K562 (cell line): Measurements from ENCODE around the gene CNIH1. TPM values are rescaled to one million over a fixed set of nuclear protein-coding genes. Genes with fewer than 3 reads are reported as not detected.
"Not testable (repeated sequence)": the region's sequence is repeated elsewhere in the genome, so short reads cannot be mapped to it uniquely, and the experiment has no call there.

ENCODE experiments used
- ATAC-seq: fragments of 200-7000 bp; cut with Tn5 transposase; 3 replicates; pipeline ENCODE4 v1.9.1; 2020; ENCODE audit warnings: moderate library complexity
- BruUV-seq: library from RNA; stranded (reverse); fragments of 400-500 nt; replicated peaks from 2 replicates; lab custom pipeline; 2021; lab: Mats Ljungman, UMichigan
- CTCF ChIA-PET: fragments of 300-600 bp; formaldehyde crosslinking; extraction: SDS; loops from one replicate; lab custom pipeline; 2021; ENCODE audit warnings: low intra/inter-chr PET ratio; lab: Yijun Ruan, JAX
- POLR2A ChIA-PET: fragments of 300-600, 350-650 bp; sonication (Branson Sonifier 250); formaldehyde crosslinking; extraction: SDS; loops from one replicate; lab custom pipeline; 2021; ENCODE audit warnings: antibody characterized with exemption, inconsistent platforms; lab: Yijun Ruan, JAX
- DNase-seq, 4 experiments: peaks; one replicate each; pipeline versions ENCODE4 v3.0.0 to v3.0.0-alpha.2; 2011 to 2018; ENCODE audit warnings: low spot score in 3 of 4, mixed read lengths in 3 of 4; ENCODE audit errors: extremely low read depth in 1 of 4
- FAIRE-seq: peaks from 2 replicates; lab custom pipeline; 2011; peaks lifted over from hg19 to GRCh38; lab: Jason Lieb, UNC
- H2AFZ ChIP-seq: 2 replicates; pipeline ENCODE4 v1.6.0; 2011; ENCODE audit warnings: low read depth, low read length, control low read depth, inconsistent platforms
- H3K27ac ChIP-seq: fragments of 200-600 bp; 3 replicates; pipeline ENCODE4 v1.8.0; 2011; ENCODE audit warnings: low read depth, mild to moderate bottlenecking, control low read depth, inconsistent platforms, low read length, moderate library complexity, mixed read lengths; ENCODE audit errors: extremely low read depth
- H3K27me3 ChIP-seq, 2 experiments: fragments of 300-600 bp in 1 of 2; 2 replicates in 1 of 2; 3 replicates in 1 of 2; pipeline versions ENCODE4 v1.6.0 to v1.8.0; 2011; ENCODE audit warnings: inconsistent platforms in 2 of 2, low read length in 2 of 2, mild to moderate bottlenecking in 1 of 2, mixed read lengths in 1 of 2, moderate library complexity in 1 of 2; ENCODE audit not compliant: control insufficient read depth in 2 of 2, insufficient read depth in 2 of 2
- H3K36me3 ChIP-seq: fragments of 300-600 bp; 3 replicates; pipeline ENCODE4 v1.8.0; 2011; ENCODE audit warnings: mild to moderate bottlenecking, low read length, inconsistent platforms; ENCODE audit not compliant: control insufficient read depth, insufficient read depth
- H3K4me1 ChIP-seq, 2 experiments: fragments of 200-600 bp in 1 of 2; replicated peaks in 1 of 2; 2 replicates in 1 of 2; 3 replicates in 1 of 2; pipeline versions ENCODE4 v1.5.1 to v1.8.0; 2011; ENCODE audit warnings: inconsistent platforms in 2 of 2, low read length in 2 of 2, mild to moderate bottlenecking in 1 of 2, mixed read lengths in 1 of 2, moderate library complexity in 1 of 2; ENCODE audit not compliant: control insufficient read depth in 2 of 2, insufficient read depth in 2 of 2
- H3K4me2 ChIP-seq: 2 replicates; pipeline ENCODE4 v1.6.1; 2011; ENCODE audit warnings: low read length, control low read depth, inconsistent platforms, mixed read lengths; ENCODE audit not compliant: insufficient read depth
- H3K4me3 ChIP-seq: fragments of 200-600 bp; sonication (generic), shearing (Covaris generic); 2 replicates; pipeline ENCODE4 v1.5.1; 2016; ENCODE audit warnings: control low read depth, inconsistent platforms
- H3K79me2 ChIP-seq: fragments of 200-600 bp; 3 replicates; pipeline ENCODE4 v1.8.0; 2011; ENCODE audit warnings: low read length, inconsistent platforms; ENCODE audit not compliant: control insufficient read depth, insufficient read depth
- H3K9ac ChIP-seq, 2 experiments: 2 replicates each; pipeline versions ENCODE4 v1.6.0 to v1.6.1; 2011; ENCODE audit warnings: low read depth in 2 of 2, low read length in 2 of 2, control low read depth in 1 of 2, inconsistent platforms in 1 of 2, mild to moderate bottlenecking in 1 of 2, mixed read lengths in 1 of 2; ENCODE audit not compliant: insufficient read depth in 1 of 2
- H3K9me1 ChIP-seq: one replicate; pipeline ENCODE4 v1.6.0; 2011; ENCODE audit warnings: inconsistent platforms, mild to moderate bottlenecking, low read length, moderate library complexity; ENCODE audit not compliant: control insufficient read depth, insufficient read depth
- H3K9me3 ChIP-seq: replicated peaks from 2 replicates; pipeline ENCODE4 v1.5.1; 2011; ENCODE audit warnings: low read depth, low read length, inconsistent platforms; ENCODE audit not compliant: control insufficient read depth, insufficient read depth
- H4K20me1 ChIP-seq: replicated peaks from 2 replicates; pipeline ENCODE4 v1.6.1; 2011; ENCODE audit warnings: low read length, inconsistent platforms, mixed read lengths; ENCODE audit not compliant: control insufficient read depth, insufficient read depth
- EGR1 ChIP-seq: fragments of 450-650 bp; conservative IDR thresholded peaks from 2 replicates; pipeline ENCODE4 v1.6.1; 2017; ENCODE audit warnings: mild to moderate bottlenecking
- WGBS: fragments of 100-300 bp; shearing (Covaris generic); methylation state at CpG from one replicate; pipeline ENCODE4 v1.1.6; 2016; ENCODE audit warnings: low coverage, mixed read lengths; ENCODE audit not compliant: insufficient coverage; ENCODE audit errors: missing lambda C conversion rate; 5-methylcytosine and 5-hydroxymethylcytosine counted together
- in situ Hi-C: fragments of 300-500 bp; cut with MboI; formaldehyde crosslinking; loops from 4 replicates; pipeline ENCODE4 v1.15.0; 2018; ENCODE audit warnings: inconsistent platforms, mixed read lengths
- intact Hi-C: fragments of 100-400 bp; cut with micrococcal nuclease; formaldehyde crosslinking; loops from 2 replicates; pipeline ENCODE4 v1.14.2; 2022
- polyA plus RNA-seq, 8 experiments: library from polyadenylated mRNA; depleted of rRNA in 4 of 8; stranded (reverse) in 5 of 8; unstranded in 3 of 8; fragments of >200 nt; fragmentation: Nextera tagmentation in 2 of 8; fragmentation: Illumina TruSeq in 1 of 8; extraction: Ambion mirVana in 2 of 8; extraction: Trizol in 1 of 8; gene quantifications; 2 replicates each; pipeline versions ENCODE4 v1.2.1 to v1.2.3, GENCODE V29; 2011 to 2014; ENCODE audit warnings: inconsistent platforms in 1 of 8, missing spikeins in 1 of 8
- total RNA-seq, 7 experiments: library from RNA; depleted of rRNA in 6 of 7; stranded (reverse); fragments of >200 nt in 6 of 7; fragmentation: Illumina TruSeq in 2 of 7; extraction: Trizol in 2 of 7; gene quantifications; 2 replicates each; pipeline versions ENCODE4 v1.2.1 to v1.2.3, GENCODE V29; 2011 to 2021; ENCODE audit warnings: low replicate concordance in 1 of 7
- TF ChIP-seq, protein P1 (sequence below): fragments of 450-650 bp; IDR thresholded peaks from 2 replicates; pipeline ENCODE4 v1.7.1; 2018; ENCODE audit warnings: mild to moderate bottlenecking, low read depth; ENCODE audit not compliant: partially characterized antibody
- TF ChIP-seq, protein P2 (sequence below), 2 experiments: fragments of 450-650 bp; IDR thresholded peaks; 2 replicates each; pipeline ENCODE4 v1.6.1; 2018; ENCODE audit warnings: mild to moderate bottlenecking in 2 of 2, low read depth in 1 of 2; ENCODE audit not compliant: partially characterized antibody in 2 of 2

CNIH1 gene
- total and polyA plus RNA-seq, 9 of the 15 experiments (the other 6 are each of a cell fraction or from before 2014, with no cell fraction given) = 13.9 to 283 (median 77.3) TPM

DNA sequence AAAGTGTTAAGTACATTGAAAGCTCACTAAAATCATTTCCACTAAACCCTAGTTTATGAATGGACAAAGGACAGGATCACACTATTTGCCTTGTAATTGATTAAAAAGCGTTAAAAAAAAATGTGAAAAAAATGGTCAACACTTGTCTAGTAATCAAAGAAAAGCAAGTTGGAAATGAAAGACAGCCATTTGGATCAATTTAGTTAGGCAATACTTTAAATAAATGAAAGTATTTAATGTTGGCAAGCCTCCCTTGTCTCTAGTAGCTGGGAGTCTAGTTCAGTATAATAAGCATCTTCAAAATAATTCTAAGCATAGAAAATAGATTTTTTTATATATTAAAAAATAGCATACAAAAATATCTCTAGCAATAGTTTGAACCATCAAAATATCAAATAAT lies 14.2 kb upstream of the CNIH1 start (continued):
- TF ChIP-seq, protein P1, sequence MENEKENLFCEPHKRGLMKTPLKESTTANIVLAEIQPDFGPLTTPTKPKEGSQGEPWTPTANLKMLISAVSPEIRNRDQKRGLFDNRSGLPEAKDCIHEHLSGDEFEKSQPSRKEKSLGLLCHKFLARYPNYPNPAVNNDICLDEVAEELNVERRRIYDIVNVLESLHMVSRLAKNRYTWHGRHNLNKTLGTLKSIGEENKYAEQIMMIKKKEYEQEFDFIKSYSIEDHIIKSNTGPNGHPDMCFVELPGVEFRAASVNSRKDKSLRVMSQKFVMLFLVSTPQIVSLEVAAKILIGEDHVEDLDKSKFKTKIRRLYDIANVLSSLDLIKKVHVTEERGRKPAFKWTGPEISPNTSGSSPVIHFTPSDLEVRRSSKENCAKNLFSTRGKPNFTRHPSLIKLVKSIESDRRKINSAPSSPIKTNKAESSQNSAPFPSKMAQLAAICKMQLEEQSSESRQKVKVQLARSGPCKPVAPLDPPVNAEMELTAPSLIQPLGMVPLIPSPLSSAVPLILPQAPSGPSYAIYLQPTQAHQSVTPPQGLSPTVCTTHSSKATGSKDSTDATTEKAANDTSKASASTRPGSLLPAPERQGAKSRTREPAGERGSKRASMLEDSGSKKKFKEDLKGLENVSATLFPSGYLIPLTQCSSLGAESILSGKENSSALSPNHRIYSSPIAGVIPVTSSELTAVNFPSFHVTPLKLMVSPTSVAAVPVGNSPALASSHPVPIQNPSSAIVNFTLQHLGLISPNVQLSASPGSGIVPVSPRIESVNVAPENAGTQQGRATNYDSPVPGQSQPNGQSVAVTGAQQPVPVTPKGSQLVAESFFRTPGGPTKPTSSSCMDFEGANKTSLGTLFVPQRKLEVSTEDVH = no peak
- TF ChIP-seq, protein P2, sequence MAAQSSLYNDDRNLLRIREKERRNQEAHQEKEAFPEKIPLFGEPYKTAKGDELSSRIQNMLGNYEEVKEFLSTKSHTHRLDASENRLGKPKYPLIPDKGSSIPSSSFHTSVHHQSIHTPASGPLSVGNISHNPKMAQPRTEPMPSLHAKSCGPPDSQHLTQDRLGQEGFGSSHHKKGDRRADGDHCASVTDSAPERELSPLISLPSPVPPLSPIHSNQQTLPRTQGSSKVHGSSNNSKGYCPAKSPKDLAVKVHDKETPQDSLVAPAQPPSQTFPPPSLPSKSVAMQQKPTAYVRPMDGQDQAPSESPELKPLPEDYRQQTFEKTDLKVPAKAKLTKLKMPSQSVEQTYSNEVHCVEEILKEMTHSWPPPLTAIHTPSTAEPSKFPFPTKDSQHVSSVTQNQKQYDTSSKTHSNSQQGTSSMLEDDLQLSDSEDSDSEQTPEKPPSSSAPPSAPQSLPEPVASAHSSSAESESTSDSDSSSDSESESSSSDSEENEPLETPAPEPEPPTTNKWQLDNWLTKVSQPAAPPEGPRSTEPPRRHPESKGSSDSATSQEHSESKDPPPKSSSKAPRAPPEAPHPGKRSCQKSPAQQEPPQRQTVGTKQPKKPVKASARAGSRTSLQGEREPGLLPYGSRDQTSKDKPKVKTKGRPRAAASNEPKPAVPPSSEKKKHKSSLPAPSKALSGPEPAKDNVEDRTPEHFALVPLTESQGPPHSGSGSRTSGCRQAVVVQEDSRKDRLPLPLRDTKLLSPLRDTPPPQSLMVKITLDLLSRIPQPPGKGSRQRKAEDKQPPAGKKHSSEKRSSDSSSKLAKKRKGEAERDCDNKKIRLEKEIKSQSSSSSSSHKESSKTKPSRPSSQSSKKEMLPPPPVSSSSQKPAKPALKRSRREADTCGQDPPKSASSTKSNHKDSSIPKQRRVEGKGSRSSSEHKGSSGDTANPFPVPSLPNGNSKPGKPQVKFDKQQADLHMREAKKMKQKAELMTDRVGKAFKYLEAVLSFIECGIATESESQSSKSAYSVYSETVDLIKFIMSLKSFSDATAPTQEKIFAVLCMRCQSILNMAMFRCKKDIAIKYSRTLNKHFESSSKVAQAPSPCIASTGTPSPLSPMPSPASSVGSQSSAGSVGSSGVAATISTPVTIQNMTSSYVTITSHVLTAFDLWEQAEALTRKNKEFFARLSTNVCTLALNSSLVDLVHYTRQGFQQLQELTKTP (IDR thresholded peaks at IDR 0.05; ENCODE audit: low read depth in 1 of 2, partially characterized antibody in 2 of 2) = no peak

DNA sequence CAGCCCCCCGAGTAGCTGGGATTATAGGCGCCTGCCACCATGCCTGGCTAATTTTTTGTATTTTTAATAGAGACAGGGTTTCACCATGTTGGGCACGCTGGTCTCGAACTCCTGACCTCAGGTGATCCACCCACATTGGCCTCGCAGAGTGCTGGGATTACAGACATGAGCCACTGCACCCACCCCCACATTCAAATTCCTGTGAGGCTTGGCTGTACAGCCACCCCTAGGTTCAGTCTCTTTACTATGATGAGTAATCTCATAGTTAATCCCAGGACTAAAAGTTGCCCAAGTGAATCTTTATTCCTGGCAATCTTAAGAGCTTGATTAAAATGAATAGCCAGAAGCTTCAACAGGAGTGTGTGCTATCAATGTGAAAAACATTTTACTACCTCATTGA lies 12.8 kb upstream of the CNIH1 start:
- H3K9ac ChIP-seq, H3K4me2 ChIP-seq, ATAC-seq, FAIRE-seq, H3K27me3 ChIP-seq, H2AFZ ChIP-seq, BruUV-seq, H3K4me3 ChIP-seq, in situ Hi-C loops, H4K20me1 ChIP-seq, H3K27ac ChIP-seq, H3K79me2 ChIP-seq, POLR2A ChIA-PET, DNase-seq, CTCF ChIA-PET, H3K9me1 ChIP-seq, H3K36me3 ChIP-seq, H3K4me1 ChIP-seq: not testable (repeated sequence)
- WGBS = 67% methylated on average over 1 of the region's 5 CpGs
- TF ChIP-seq EGR1 = peak; percentile 34; the same call in 1 of the 2 replicates
- TF ChIP-seq, all 486 proteins: peak for 1; not testable (repeated sequence) for 485
- H3K9me3 ChIP-seq, intact Hi-C loops: not testable (repeated sequence)
